IMR-90 (cell line): ENCODE data around the gene GUCY1A2. TPM values are rescaled to one million over a fixed set of nuclear protein-coding genes. Genes with fewer than 3 reads are reported as not detected.

Experiments
- ATAC-seq: fragments of 200-7000 bp; cut with Tn5 transposase; 2 replicates; pipeline ENCODE4 v1.9.1; 2020; ENCODE audit warnings: low read depth, mild to moderate bottlenecking, moderate library complexity
- BruUV-seq: library from RNA; stranded (reverse); fragments of 400-500 nt; replicated peaks from 2 replicates; lab custom pipeline; 2021; lab: Mats Ljungman, UMichigan
- CTCF ChIA-PET: fragments of 300-600 bp; formaldehyde crosslinking; extraction: SDS; loops from one replicate; lab custom pipeline; 2021; ENCODE audit warnings: antibody characterized with exemption; lab: Yijun Ruan, JAX
- POLR2A ChIA-PET: fragments of 300-600 bp; sonication (Branson Sonifier 250); formaldehyde crosslinking; loops from one replicate; lab custom pipeline; 2022; ENCODE audit warnings: antibody characterized with exemption; ENCODE audit not compliant: unreplicated experiment; lab: Charles Lee
- DNase-seq: peaks from one replicate; pipeline ENCODE4 v3.0.0; 2013
- H2AFZ ChIP-seq: replicated peaks from 2 replicates; pipeline ENCODE3; 2013; ENCODE audit warnings: low read length, mild to moderate bottlenecking; ENCODE audit not compliant: poor library complexity
- H2AK5ac ChIP-seq: 2 replicates; pipeline ENCODE4 v1.6.1; 2013; ENCODE audit warnings: low read depth, low read length, inconsistent platforms
- H2AK9ac ChIP-seq: replicated peaks from 2 replicates; pipeline ENCODE3; 2013; ENCODE audit warnings: mild to moderate bottlenecking, low read depth, low read length, moderate library complexity; ENCODE audit not compliant: poor library complexity
- H2BK120ac ChIP-seq: 2 replicates; pipeline ENCODE4 v1.6.1; 2013; ENCODE audit warnings: low read depth, low read length, inconsistent platforms
- H2BK15ac ChIP-seq: 3 replicates; pipeline ENCODE4 v1.6.1; 2013; ENCODE audit warnings: low read depth, low read length, inconsistent platforms
- H2BK20ac ChIP-seq: 2 replicates; pipeline ENCODE4 v1.6.1; 2013; ENCODE audit warnings: low read depth, mild to moderate bottlenecking, inconsistent platforms, low read length, moderate library complexity
- H2BK5ac ChIP-seq: 2 replicates; pipeline ENCODE4 v1.6.1; 2013; ENCODE audit warnings: mild to moderate bottlenecking, low read depth, low read length, inconsistent platforms; ENCODE audit not compliant: poor library complexity, severe bottlenecking
- H3K14ac ChIP-seq: replicated peaks from 2 replicates; pipeline ENCODE4 v1.6.1; 2013; ENCODE audit warnings: low read depth, low read length, inconsistent platforms
- H3K18ac ChIP-seq: 2 replicates; pipeline ENCODE4 v1.6.1; 2013; ENCODE audit warnings: low read depth, low read length, control low read depth
- H3K23ac ChIP-seq: 2 replicates; pipeline ENCODE4 v1.6.1; 2013; ENCODE audit warnings: low read depth, low read length, inconsistent platforms
- H3K27ac ChIP-seq: 2 replicates; pipeline ENCODE4 v1.5.1; 2013; ENCODE audit warnings: mild to moderate bottlenecking, control low read depth, low read length; ENCODE audit not compliant: insufficient read depth
- H3K27me3 ChIP-seq: 2 replicates; pipeline ENCODE4 v1.6.1; 2013; ENCODE audit warnings: low read length; ENCODE audit not compliant: control insufficient read depth, insufficient read depth
- H3K36me3 ChIP-seq: 2 replicates; pipeline ENCODE4 v1.6.1; 2013; ENCODE audit warnings: low read length, mixed read lengths; ENCODE audit not compliant: control insufficient read depth, insufficient read depth
- H3K4ac ChIP-seq: 2 replicates; pipeline ENCODE4 v1.6.1; 2013; ENCODE audit warnings: low read depth, low read length, inconsistent platforms
- H3K4me1 ChIP-seq: 2 replicates; pipeline ENCODE4 v1.6.1; 2013; ENCODE audit warnings: low read length, mixed read lengths; ENCODE audit not compliant: control insufficient read depth, insufficient read depth
- H3K4me2 ChIP-seq: 2 replicates; pipeline ENCODE4 v1.6.1; 2013; ENCODE audit warnings: low read depth, mild to moderate bottlenecking, control low read depth, low read length, moderate library complexity
- H3K4me3 ChIP-seq: 2 replicates; pipeline ENCODE4 v1.5.1; 2013; ENCODE audit warnings: low read depth, mild to moderate bottlenecking, control low read depth, low read length, moderate library complexity; ENCODE audit not compliant: insufficient read depth
- H3K56ac ChIP-seq: 2 replicates; pipeline ENCODE4 v1.6.1; 2013; ENCODE audit warnings: low read length, inconsistent platforms; ENCODE audit not compliant: insufficient read depth; ENCODE audit errors: extremely low read depth
- H3K79me1 ChIP-seq, 2 experiments: 2 replicates each; pipeline ENCODE4 v1.6.1; 2013; ENCODE audit warnings: low read length in 2 of 2, inconsistent platforms in 1 of 2, low read depth in 1 of 2
- H3K9ac ChIP-seq: 2 replicates; pipeline ENCODE4 v1.6.1; 2013; ENCODE audit warnings: low read depth, low read length, control low read depth
- H3K9me1 ChIP-seq: 2 replicates; pipeline ENCODE4 v1.6.1; 2013; ENCODE audit warnings: low read length, inconsistent platforms; ENCODE audit not compliant: insufficient read depth
- H3K9me3 ChIP-seq: 2 replicates; pipeline ENCODE4 v1.6.1; 2013; ENCODE audit warnings: low read length; ENCODE audit not compliant: control insufficient read depth, insufficient read depth
- H4K20me1 ChIP-seq: 2 replicates; pipeline ENCODE4 v1.6.1; 2013; ENCODE audit warnings: low read length, inconsistent platforms; ENCODE audit not compliant: insufficient read depth
- H4K5ac ChIP-seq: 2 replicates; pipeline ENCODE4 v1.6.1; 2013; ENCODE audit warnings: mild to moderate bottlenecking, low read depth, low read length, control low read depth
- H4K8ac ChIP-seq, 2 experiments: 2 replicates each; pipeline ENCODE4 v1.6.1; 2013; ENCODE audit warnings: low read depth in 2 of 2, low read length in 2 of 2, control low read depth in 1 of 2, inconsistent platforms in 1 of 2
- H4K91ac ChIP-seq: 2 replicates; pipeline ENCODE4 v1.6.1; 2013; ENCODE audit warnings: low read depth, low read length, inconsistent platforms; ENCODE audit not compliant: insufficient read depth
- BHLHE40 ChIP-seq: fragments of 150-350 bp; IDR thresholded peaks from 2 replicates; pipeline ENCODE4 v1.6.1; 2016; ENCODE audit warnings: mild to moderate bottlenecking, low read depth, low read length
- CEBPB ChIP-seq: IDR thresholded peaks from 2 replicates; pipeline ENCODE4 v1.6.1; 2012; ENCODE audit warnings: low read depth, low read length, improper control_type of control experiment
- CHD1 ChIP-seq: IDR thresholded peaks from 2 replicates; pipeline ENCODE4 v1.6.1; 2012; ENCODE audit warnings: low read depth, low read length, improper control_type of control experiment
- FOS ChIP-seq: fragments of 150-350 bp; IDR thresholded peaks from 2 replicates; pipeline ENCODE4 v1.6.1; 2016; ENCODE audit warnings: low read depth, low read length
- MAFK ChIP-seq: IDR thresholded peaks from 2 replicates; pipeline ENCODE4 v1.6.1; 2012; ENCODE audit warnings: low read depth, low read length, improper control_type of control experiment
- MAZ ChIP-seq: IDR thresholded peaks from 2 replicates; pipeline ENCODE4 v1.6.1; 2012; ENCODE audit warnings: low read depth, mild to moderate bottlenecking, low read length, improper control_type of control experiment, moderate library complexity, borderline replicate concordance
- MXI1 ChIP-seq: IDR thresholded peaks from 2 replicates; pipeline ENCODE4 v1.6.1; 2012; ENCODE audit warnings: low read depth, mild to moderate bottlenecking, low read length, moderate library complexity, borderline replicate concordance
- NFE2L2 ChIP-seq: fragments of 150-350 bp; IDR thresholded peaks from 2 replicates; pipeline ENCODE4 v1.6.1; 2016; ENCODE audit warnings: low read depth, mild to moderate bottlenecking, low read length
- POLR2A ChIP-seq: IDR thresholded peaks from 2 replicates; pipeline ENCODE4 v1.6.1; 2012; ENCODE audit warnings: mild to moderate bottlenecking, low read depth, low read length
- RAD21 ChIP-seq: IDR thresholded peaks from 2 replicates; pipeline ENCODE4 v1.6.1; 2012; ENCODE audit warnings: low read length, improper control_type of control experiment
- RCOR1 ChIP-seq: IDR thresholded peaks from 2 replicates; pipeline ENCODE4 v1.6.1; 2012; ENCODE audit warnings: mild to moderate bottlenecking, low read length, improper control_type of control experiment; ENCODE audit not compliant: insufficient replicate concordance
- RFX5 ChIP-seq: IDR thresholded peaks from 2 replicates; pipeline ENCODE4 v1.8.0; 2012; ENCODE audit warnings: low read depth, mild to moderate bottlenecking, low read length, moderate library complexity
- SMC3 ChIP-seq: fragments of 150-350 bp; IDR thresholded peaks from 2 replicates; pipeline ENCODE4 v1.6.1; 2016; ENCODE audit warnings: low read depth, mild to moderate bottlenecking, antibody characterized with exemption, low read length, moderate library complexity
- WGBS, 2 experiments: methylation state at CpG; one replicate each; pipeline versions ENCODE4 v1.1.5 to v1.1.7; 2013; ENCODE audit warnings: missing lambda C conversion rate in 2 of 2; ENCODE audit not compliant: insufficient read length in 1 of 2; ENCODE audit errors: extremely low coverage in 2 of 2; 5-methylcytosine and 5-hydroxymethylcytosine counted together
- dilution Hi-C: fragments of 300-500 bp; cut with HindIII; formaldehyde crosslinking; loops from one replicate; pipeline ENCODE4 v1.14.3; 2018; ENCODE audit warnings: low sequenced_read_pairs; ENCODE audit not compliant: unreplicated experiment
- in situ Hi-C: fragments of 300-500 bp; cut with MboI; formaldehyde crosslinking; loops from 3 replicates; pipeline ENCODE4 v1.14.3; 2019; ENCODE audit warnings: low sequenced_read_pairs, inconsistent platforms, mixed read lengths
- intact Hi-C: fragments of 100-400 bp; cut with micrococcal nuclease; formaldehyde crosslinking; loops from 2 replicates; pipeline ENCODE4 v1.10.0; 2022
- polyA plus RNA-seq, 3 experiments: library from polyadenylated mRNA; depleted of rRNA; stranded (reverse); fragments of >200 nt; gene quantifications; 2 replicates each; pipeline ENCODE4 v1.2.3, GENCODE V29; 2012; ENCODE audit warnings: low replicate concordance in 1 of 3
- total RNA-seq: library from RNA; depleted of rRNA; stranded (reverse); fragments of >200 nt; gene quantifications from 2 replicates; pipeline ENCODE4 v1.2.3, GENCODE V29; 2012
- TF ChIP-seq, protein P1 (sequence below): fragments of 150-350 bp; IDR thresholded peaks from 2 replicates; pipeline ENCODE4 v1.6.1; 2016; ENCODE audit warnings: low read depth, mild to moderate bottlenecking, low read length, moderate library complexity, borderline replicate concordance
- TF ChIP-seq, protein P2 (sequence below): fragments of 150-350 bp; IDR thresholded peaks from 2 replicates; pipeline ENCODE4 v1.6.1; 2017; ENCODE audit warnings: mild to moderate bottlenecking, antibody characterized with exemption, low read length, low read depth
- TF ChIP-seq, protein P3 (sequence below): conservative IDR thresholded peaks from 2 replicates; pipeline ENCODE4 v1.5.1; 2012; ENCODE audit warnings: mild to moderate bottlenecking, low read depth, low read length, improper control_type of control experiment

Gene GUCY1A2
- total and polyA plus RNA-seq, 2 of the 4 experiments (the other 2 are of a cell fraction) = under 0.01 to 0.03 TPM

DNA sequence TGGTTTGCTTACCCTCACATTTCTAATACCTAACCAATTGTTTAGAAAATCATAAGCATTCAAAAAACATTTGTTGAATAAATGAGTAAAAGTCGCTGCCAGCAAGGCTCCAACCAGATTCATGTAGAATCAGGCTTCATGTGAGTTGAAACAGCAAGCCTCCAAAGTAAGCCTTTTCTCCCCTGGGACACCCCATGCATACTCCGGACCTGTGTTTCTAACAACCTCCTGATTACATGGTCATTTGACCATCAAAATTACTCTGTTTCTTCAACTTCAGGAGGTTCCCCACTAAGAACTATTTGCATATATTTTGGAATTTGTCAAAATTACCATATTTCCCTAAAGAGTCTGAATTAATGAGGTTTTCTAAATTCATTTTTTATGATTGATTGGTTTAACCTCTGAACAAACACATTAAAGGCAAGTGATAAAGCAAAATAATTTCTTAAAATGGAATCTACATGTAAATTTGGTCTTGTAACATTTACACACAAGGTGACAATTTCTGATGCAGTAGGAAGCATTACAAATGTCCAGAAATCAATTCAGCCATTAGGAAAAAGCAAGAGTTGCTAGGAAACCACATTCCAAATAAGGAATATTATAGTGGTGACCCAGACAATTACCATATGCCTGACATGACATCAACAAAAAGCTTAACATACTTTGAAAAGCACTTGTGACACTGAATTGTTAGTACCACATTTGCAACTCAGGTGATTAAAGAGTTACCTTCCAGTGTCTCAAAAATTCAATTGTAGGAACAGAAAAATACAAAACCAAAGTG, 252.6 kb downstream of the GUCY1A2 start:
- H3K4me2 ChIP-seq = no peak overlapping the region
- no peak overlapping the region for H4K5ac ChIP-seq
- no peak overlapping the region for H3K18ac ChIP-seq
- ChIA-PET POLR2A (no interaction called here), CTCF (no interaction called here)
- no TSS peak for BruUV-seq
- H3K9me3 ChIP-seq = no peaks in the 10 kb centered on the region
- no peak overlapping the region for H2BK20ac ChIP-seq
- intact Hi-C loops = no loop called here
- H3K14ac ChIP-seq = no peak overlapping the region
- DNase-seq = no peak
- no peak for TF ChIP-seq RFX5
- TF ChIP-seq CEBPB = no peak
- TF ChIP-seq, protein P1, sequence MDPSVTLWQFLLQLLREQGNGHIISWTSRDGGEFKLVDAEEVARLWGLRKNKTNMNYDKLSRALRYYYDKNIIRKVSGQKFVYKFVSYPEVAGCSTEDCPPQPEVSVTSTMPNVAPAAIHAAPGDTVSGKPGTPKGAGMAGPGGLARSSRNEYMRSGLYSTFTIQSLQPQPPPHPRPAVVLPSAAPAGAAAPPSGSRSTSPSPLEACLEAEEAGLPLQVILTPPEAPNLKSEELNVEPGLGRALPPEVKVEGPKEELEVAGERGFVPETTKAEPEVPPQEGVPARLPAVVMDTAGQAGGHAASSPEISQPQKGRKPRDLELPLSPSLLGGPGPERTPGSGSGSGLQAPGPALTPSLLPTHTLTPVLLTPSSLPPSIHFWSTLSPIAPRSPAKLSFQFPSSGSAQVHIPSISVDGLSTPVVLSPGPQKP = no peak
- TF ChIP-seq MAZ = no peak
- TF ChIP-seq MXI1 = no peak
- no peak for TF ChIP-seq MAFK
- TF ChIP-seq, protein P2, sequence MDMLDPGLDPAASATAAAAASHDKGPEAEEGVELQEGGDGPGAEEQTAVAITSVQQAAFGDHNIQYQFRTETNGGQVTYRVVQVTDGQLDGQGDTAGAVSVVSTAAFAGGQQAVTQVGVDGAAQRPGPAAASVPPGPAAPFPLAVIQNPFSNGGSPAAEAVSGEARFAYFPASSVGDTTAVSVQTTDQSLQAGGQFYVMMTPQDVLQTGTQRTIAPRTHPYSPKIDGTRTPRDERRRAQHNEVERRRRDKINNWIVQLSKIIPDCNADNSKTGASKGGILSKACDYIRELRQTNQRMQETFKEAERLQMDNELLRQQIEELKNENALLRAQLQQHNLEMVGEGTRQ = no peak
- no peak for TF ChIP-seq CHD1
- no peak for TF ChIP-seq SMC3
- TF ChIP-seq RAD21 = no peak
- TF ChIP-seq POLR2A = no peak
- TF ChIP-seq BHLHE40 = no peak
- no peak for TF ChIP-seq RCOR1
- TF ChIP-seq NFE2L2 = no peak
- TF ChIP-seq, protein P3, sequence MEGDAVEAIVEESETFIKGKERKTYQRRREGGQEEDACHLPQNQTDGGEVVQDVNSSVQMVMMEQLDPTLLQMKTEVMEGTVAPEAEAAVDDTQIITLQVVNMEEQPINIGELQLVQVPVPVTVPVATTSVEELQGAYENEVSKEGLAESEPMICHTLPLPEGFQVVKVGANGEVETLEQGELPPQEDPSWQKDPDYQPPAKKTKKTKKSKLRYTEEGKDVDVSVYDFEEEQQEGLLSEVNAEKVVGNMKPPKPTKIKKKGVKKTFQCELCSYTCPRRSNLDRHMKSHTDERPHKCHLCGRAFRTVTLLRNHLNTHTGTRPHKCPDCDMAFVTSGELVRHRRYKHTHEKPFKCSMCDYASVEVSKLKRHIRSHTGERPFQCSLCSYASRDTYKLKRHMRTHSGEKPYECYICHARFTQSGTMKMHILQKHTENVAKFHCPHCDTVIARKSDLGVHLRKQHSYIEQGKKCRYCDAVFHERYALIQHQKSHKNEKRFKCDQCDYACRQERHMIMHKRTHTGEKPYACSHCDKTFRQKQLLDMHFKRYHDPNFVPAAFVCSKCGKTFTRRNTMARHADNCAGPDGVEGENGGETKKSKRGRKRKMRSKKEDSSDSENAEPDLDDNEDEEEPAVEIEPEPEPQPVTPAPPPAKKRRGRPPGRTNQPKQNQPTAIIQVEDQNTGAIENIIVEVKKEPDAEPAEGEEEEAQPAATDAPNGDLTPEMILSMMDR = no peak
- TF ChIP-seq FOS = no peak
- in situ Hi-C loops = no loop called here
- H4K8ac ChIP-seq = no peak overlapping the region
- H2BK5ac ChIP-seq = no peak overlapping the region
- WGBS, 2 experiments = no CpG with 5 or more reads among the region's 2 CpGs
- H3K36me3 ChIP-seq = no peaks in the 10 kb centered on the region
- H3K79me1 ChIP-seq = no peaks in the 10 kb centered on the region
- H2BK120ac ChIP-seq = no peak overlapping the region
- no peak overlapping the region for H3K56ac ChIP-seq
- no peak overlapping the region for H3K27ac ChIP-seq
- no peak overlapping the region for H2BK15ac ChIP-seq
- H4K20me1 ChIP-seq = no peaks in the 10 kb centered on the region
- no peak for ATAC-seq
- H4K91ac ChIP-seq = no peak overlapping the region
- H2AK9ac ChIP-seq = no peak overlapping the region
- dilution Hi-C loops = no loop called here
- no peaks in the 10 kb centered on the region for H3K9me1 ChIP-seq
- H2AK5ac ChIP-seq = no peak overlapping the region
- no peak overlapping the region for H3K9ac ChIP-seq
- H3K4ac ChIP-seq = no peak overlapping the region
- no peaks in the 10 kb centered on the region for H3K27me3 ChIP-seq
- H3K4me1 ChIP-seq = no peaks in the 10 kb centered on the region
- H3K4me3 ChIP-seq = no peak overlapping the region
- no peak overlapping the region for H2AFZ ChIP-seq
- no peak overlapping the region for H3K23ac ChIP-seq
